Upper lobe of left lung (tissue), 6 donors: ENCODE measurements around the gene CRISP2. TPM values are rescaled to one million over a fixed set of nuclear protein-coding genes. Genes with fewer than 3 reads are reported as not detected.
"Not testable (repeated sequence)": the region's sequence is repeated elsewhere in the genome, so short reads cannot be mapped to it uniquely, and the experiment has no call there.

Experiments
- ATAC-seq, 2 donors: fragments of 200-7000 bp; cut with Tn5 transposase; one replicate each; pipeline ENCODE4 v1.9.1; 2022; ENCODE audit warnings: mild to moderate bottlenecking in 2 of 2, moderate library complexity in 2 of 2; ENCODE audit not compliant: low FRiP score in 2 of 2
- DNase-seq, 2 donors: peaks; one replicate each; pipeline ENCODE4 v3.0.0-alpha.2; 2019 to 2020
- H3K27ac ChIP-seq, 4 donors: fragments of 200-600 bp; sonication (generic); one replicate each; pipeline ENCODE4 v1.5.1; 2016 to 2019
- H3K27me3 ChIP-seq, 4 donors: fragments of 200-600 bp; sonication (generic); one replicate each; pipeline ENCODE4 v1.5.1; 2017 to 2019
- H3K36me3 ChIP-seq, 4 donors: fragments of 200-600 bp; sonication (generic); one replicate each; pipeline ENCODE4 v1.5.1; 2016 to 2019
- H3K4me1 ChIP-seq, 4 donors: fragments of 200-600 bp; sonication (generic); one replicate each; pipeline ENCODE4 v1.5.1; 2018 to 2019
- H3K4me3 ChIP-seq, 4 donors: fragments of 200-600 bp; sonication (generic); one replicate each; pipeline ENCODE4 v1.5.1; 2017 to 2019; ENCODE audit warnings: mild to moderate bottlenecking in 2 of 4, moderate library complexity in 1 of 4
- H3K9me3 ChIP-seq, 4 donors: fragments of 200-600 bp; sonication (generic); one replicate each; pipeline ENCODE4 v1.5.1; 2018 to 2019
- CTCF ChIP-seq, 6 experiments: fragments of 450-650 bp in 4 of 6; fragments of 200-600 bp in 2 of 6; sonication (generic) in 2 of 6; IDR thresholded peaks; one replicate each; pipeline ENCODE4 v1.5.1; 2016 to 2019; ENCODE audit warnings: antibody characterized with exemption in 6 of 6
- EP300 ChIP-seq, 4 donors: sonication (generic); formaldehyde crosslinking; IDR thresholded peaks; one replicate each; pipeline ENCODE4 v1.5.1; 2017; ENCODE audit warnings: antibody characterized with exemption in 4 of 4, control low read depth in 2 of 4
- POLR2A ChIP-seq, 4 donors: fragments of 450-650 bp; IDR thresholded peaks; one replicate each; pipeline ENCODE4 v1.5.1; 2016 to 2017; ENCODE audit warnings: antibody characterized with exemption in 4 of 4, mild to moderate bottlenecking in 2 of 4
- POLR2AphosphoS5 ChIP-seq, 2 donors: sonication (generic); formaldehyde crosslinking; IDR thresholded peaks; one replicate each; pipeline ENCODE4 v1.5.1; 2017; ENCODE audit warnings: antibody characterized with exemption in 2 of 2
- WGBS, 2 donors: methylation state at CpG; one replicate each; pipeline ENCODE4 v1.1.5; 2017 to 2018; 5-methylcytosine and 5-hydroxymethylcytosine counted together
- total RNA-seq, 6 donors: library from RNA; depleted of rRNA in 4 of 6; stranded (reverse); fragments of >200 nt in 4 of 6; gene quantifications; one replicate each; pipeline versions ENCODE4 v1.1.0 to v1.2.1, GENCODE V29; 2016 to 2021
- donor health status: DM: no; HTN: no; CAD: no; lungs with moderate emphysema.
- donor health status: DM: no; HTN: yes; CAD: no; lungs with severe emphysema.

Gene CRISP2
- total RNA-seq, 6 donors from 2014 or later, result 0.61 TPM; not detected in 5

GRCh38 chr6:49733680-49734079 lies 20.3 kb upstream of the CRISP2 start:
- Histone ChIP-seq H3K27ac (no peak overlapping the region), H3K9me3 (no peaks in the 10 kb centered on the region), H3K4me3 (no peak overlapping the region), H3K36me3 (no peaks in the 10 kb centered on the region), H3K4me1 (no peaks in the 10 kb centered on the region), H3K27me3 (no peaks in the 10 kb centered on the region)
- TF ChIP-seq CTCF (IDR thresholded peaks at IDR 0.05) (no peak), POLR2A (IDR thresholded peaks at IDR 0.05) (no peak), EP300 (IDR thresholded peaks at IDR 0.05) (no peak), POLR2AphosphoS5 (IDR thresholded peaks at IDR 0.05) (no peak)
- ATAC-seq (no peak), DNase-seq (no peak)
- whole genome bisulfite sequencing, 2 donors, result 60 to 66% methylated on average over 2 of the region's 2 CpGs

- no peaks in the 10 kb centered on the region for H3K27me3 ChIP-seq
- H3K9me3 ChIP-seq, result no peaks in the 10 kb centered on the region
- H3K4me1 ChIP-seq, result no peaks in the 10 kb centered on the region
- ATAC-seq, result no peak
- DNase-seq, result no peak
- H3K27ac ChIP-seq, result no peak overlapping the region
- WGBS, 2 donors, result 81 to 88% methylated on average over 3 of the region's 3 CpGs
- no peak overlapping the region for H3K4me3 ChIP-seq
- H3K36me3 ChIP-seq, result no peaks in the 10 kb centered on the region
- TF ChIP-seq CTCF (IDR thresholded peaks at IDR 0.05) (no peak), POLR2A (IDR thresholded peaks at IDR 0.05) (no peak), EP300 (IDR thresholded peaks at IDR 0.05) (no peak), POLR2AphosphoS5 (IDR thresholded peaks at IDR 0.05) (no peak)
Observed at GRCh38 chr6:49732781-49733180, 19.4 kb upstream of the CRISP2 start.

- no peak for TF ChIP-seq POLR2AphosphoS5 (IDR thresholded peaks at IDR 0.05)
- Histone ChIP-seq H3K9me3 (no peaks in the 10 kb centered on the region), H3K4me1 (no peaks in the 10 kb centered on the region), H3K36me3 (no peaks in the 10 kb centered on the region), H3K4me3 (no peak overlapping the region), H3K27me3 (no peaks in the 10 kb centered on the region), H3K27ac (no peak overlapping the region)
- DNase-seq, result no peak
- ATAC-seq, result no peak
Observed at GRCh38 chr6:49730251-49730650, 16.9 kb upstream of the CRISP2 start.

DNA sequence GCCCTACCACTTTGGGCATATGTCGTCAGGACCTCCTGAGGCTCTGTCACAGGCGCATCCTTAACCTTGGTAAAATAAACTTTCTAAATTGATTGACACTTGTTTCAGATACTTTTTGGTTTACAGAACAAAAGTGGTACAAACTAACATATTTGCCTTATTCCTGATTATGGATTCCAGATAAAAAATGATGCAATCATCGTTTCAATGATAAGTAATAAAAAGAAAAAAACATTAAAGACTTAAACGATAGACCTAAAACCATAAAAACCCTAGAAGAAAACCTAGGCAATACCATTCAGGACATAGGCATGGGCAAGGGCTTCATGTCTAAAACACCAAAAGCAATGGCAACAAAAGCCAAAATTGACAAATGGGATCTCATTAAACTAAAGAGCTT lies 10.6 kb upstream of the CRISP2 start:
- not testable (repeated sequence) for H3K4me1 ChIP-seq, H3K27ac ChIP-seq, DNase-seq, H3K9me3 ChIP-seq, H3K36me3 ChIP-seq, H3K27me3 ChIP-seq, H3K4me3 ChIP-seq, ATAC-seq
- WGBS, 2 donors, result 78 to 83% methylated on average over 4 of the region's 4 CpGs

GRCh38 chr6:49721297-49721696 lies 8.0 kb upstream of the CRISP2 start:
- H3K27ac ChIP-seq, result no peak overlapping the region
- H3K27me3 ChIP-seq, result no peaks in the 10 kb centered on the region
- H3K9me3 ChIP-seq, result no peaks in the 10 kb centered on the region
- H3K4me1 ChIP-seq, result no peaks in the 10 kb centered on the region
- no peak for ATAC-seq
- WGBS, 2 donors, result 74 to 77% methylated on average over 2 of the region's 2 CpGs
- H3K36me3 ChIP-seq, result no peaks in the 10 kb centered on the region
- no peak for DNase-seq
- TF ChIP-seq CTCF (IDR thresholded peaks at IDR 0.05) (no peak), POLR2AphosphoS5 (IDR thresholded peaks at IDR 0.05) (no peak), EP300 (IDR thresholded peaks at IDR 0.05) (no peak), POLR2A (IDR thresholded peaks at IDR 0.05) (no peak)
- H3K4me3 ChIP-seq, result no peak overlapping the region

DNA sequence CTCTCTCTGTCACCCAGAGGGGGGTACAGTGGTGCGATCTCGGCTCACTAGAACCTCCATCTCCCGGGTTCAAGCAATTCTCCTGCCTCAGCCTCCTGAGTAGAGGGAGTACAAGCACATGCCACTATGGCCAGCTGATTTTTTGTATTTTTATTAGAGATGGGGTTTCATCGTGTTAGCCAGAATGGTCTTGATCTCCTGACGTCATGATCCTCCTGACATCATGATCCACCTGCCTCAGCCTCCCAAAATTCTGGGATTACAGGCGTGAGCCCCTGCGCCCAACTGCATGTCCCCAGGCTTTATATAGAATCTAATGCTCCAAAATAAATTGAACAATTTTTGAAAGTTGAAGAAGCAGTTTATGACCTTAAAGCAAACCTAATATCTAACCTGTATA lies 7.0 kb upstream of the CRISP2 start:
- H3K4me3 ChIP-seq, result no peak overlapping the region
- H3K4me1 ChIP-seq, result no peaks in the 10 kb centered on the region
- H3K27ac ChIP-seq, result no peak overlapping the region
- no peaks in the 10 kb centered on the region for H3K36me3 ChIP-seq
- no peak for TF ChIP-seq CTCF (IDR thresholded peaks at IDR 0.05)
- no peaks in the 10 kb centered on the region for H3K9me3 ChIP-seq
- ATAC-seq (no peak), DNase-seq (no peak)
- 86 to 88% methylated on average over 7 of the region's 7 CpGs for WGBS, 2 donors
- no peaks in the 10 kb centered on the region for H3K27me3 ChIP-seq
